ENCODE measurements around the gene FADS1.

The FADS1 gene

DNA sequence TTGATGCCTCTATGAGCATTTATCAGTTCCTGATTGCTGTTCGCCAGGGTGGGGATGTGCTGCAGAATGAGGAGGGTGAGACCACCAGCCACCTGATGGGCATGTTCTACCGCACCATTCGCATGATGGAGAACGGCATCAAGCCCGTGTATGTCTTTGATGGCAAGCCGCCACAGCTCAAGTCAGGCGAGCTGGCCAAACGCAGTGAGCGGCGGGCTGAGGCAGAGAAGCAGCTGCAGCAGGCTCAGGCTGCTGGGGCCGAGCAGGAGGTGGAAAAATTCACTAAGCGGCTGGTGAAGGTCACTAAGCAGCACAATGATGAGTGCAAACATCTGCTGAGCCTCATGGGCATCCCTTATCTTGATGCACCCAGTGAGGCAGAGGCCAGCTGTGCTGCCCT lies 21.3 kb downstream of the FADS1 start:
- DNase-seq (ENCODE audit: low spot score), result no peak

DNA sequence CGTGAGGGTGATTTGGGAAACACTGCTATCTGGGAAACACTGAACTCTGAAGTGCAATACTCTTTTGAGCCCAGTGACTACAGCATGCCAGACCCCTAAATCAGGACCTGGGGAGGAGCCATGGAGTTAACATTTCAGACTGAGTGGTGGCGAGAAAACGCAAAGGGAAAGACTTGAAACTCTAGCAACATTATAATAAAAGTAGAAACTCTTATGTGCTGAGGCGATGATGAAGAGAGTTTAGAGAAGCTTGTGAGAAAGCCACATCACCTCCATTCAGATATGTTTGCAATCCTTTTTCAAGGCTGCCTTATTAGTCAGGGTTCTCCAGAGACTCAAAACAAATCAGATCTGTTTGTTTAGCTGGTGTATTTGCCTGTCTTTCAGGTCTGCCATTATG lies 22.2 kb downstream of the FADS1 start:
- DNase-seq (ENCODE audit: low spot score), result no peak

GRCh38 chr11:61793829-61794204 lies 23.0 kb downstream of the FADS1 start:
- no peak for DNase-seq (ENCODE audit: low spot score)

- DNase-seq (ENCODE audit: low spot score), result no peak
These were observed 23.5 kb downstream of the FADS1 start for GRCh38 chr11:61793083-61793828.

DNA sequence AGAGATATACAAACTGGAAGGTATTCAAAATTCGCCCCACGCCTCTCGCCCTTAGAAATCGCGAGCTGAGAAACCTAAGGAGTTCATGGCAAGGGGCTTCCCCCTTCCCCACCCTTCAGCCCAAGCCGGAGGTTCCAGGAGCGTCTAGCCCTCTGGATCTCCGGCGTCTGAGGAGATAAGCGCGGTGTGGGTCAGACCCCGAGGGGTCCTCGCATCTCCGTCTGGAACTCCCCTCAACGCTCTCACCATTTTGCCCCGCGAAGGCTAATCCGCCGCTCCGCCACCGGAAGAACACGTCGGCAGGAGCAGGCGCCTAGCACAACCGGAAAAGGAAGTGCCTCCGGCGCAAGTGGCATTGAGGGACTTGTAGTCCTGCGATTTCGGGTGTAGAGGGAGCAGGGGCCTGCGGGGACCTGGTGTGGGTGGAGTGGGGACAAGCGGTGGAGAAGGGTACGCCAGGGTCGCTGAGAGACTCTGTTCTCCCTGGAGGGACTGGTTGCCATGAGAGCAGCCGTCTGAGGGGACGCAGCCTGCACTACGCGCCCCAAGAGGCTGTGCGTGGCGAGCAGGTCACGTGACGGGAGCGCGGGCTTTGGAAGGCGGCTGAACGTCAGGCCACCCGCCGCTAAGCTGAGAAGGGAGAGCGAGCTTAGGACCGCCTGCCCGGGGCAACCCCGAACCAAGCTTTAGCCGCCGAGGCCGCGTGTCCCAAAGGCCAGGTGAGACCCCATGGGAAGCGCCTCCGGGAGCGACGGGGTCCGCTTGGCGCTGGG lies 24.3 kb downstream of the FADS1 start, which contains the start of the genes FEN1 and TMEM258:
FEN1 (plus strand) TSS at position 602 of the 773 bp plus-strand sequence. CDS start 2,451 bp downstream, outside the sequence.
TMEM258 (minus strand) TSS at position 290 of the 773 bp plus-strand sequence; CDS start at position 249, 41 bp downstream.
- peak; percentile 94 for DNase-seq (ENCODE audit: low spot score)

DNA sequence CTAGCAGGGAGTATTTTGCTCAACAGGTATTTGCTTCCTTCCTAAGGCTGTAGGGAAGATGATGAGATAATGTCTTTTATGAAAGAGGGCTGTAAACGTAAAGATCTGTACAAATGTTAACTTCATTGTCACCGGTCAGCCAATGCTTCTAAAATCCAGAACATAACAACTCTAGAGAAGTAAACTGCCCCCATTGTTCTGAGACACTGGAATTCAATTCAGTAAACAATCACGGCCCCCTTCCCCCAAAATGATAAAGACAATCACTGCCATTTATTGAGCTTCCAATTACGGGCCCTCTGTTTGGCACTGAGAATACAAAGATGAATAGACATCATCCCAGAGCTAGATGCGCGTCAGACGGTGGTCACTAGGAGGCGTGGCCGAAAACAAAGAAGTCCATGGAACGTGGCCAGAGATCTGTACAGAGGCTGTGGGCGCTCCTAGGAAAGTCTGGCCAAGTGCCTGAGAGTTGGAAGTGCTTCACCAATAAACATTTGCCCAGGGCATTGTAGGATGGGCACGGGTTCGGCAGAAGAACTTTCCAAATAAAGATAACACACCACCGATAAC lies 25.0 kb downstream of the FADS1 start:
- peak; percentile 97 for DNase-seq (ENCODE audit: low spot score)

GRCh38 chr11:61787928-61788491 lies 28.8 kb downstream of the FADS1 start:
- DNase-seq (ENCODE audit: low spot score), result peak; percentile 79

GRCh38 chr11:61785837-61786402 lies 30.9 kb downstream of the FADS1 start:
- DNase-seq (ENCODE audit: low spot score), result no peak

DNA sequence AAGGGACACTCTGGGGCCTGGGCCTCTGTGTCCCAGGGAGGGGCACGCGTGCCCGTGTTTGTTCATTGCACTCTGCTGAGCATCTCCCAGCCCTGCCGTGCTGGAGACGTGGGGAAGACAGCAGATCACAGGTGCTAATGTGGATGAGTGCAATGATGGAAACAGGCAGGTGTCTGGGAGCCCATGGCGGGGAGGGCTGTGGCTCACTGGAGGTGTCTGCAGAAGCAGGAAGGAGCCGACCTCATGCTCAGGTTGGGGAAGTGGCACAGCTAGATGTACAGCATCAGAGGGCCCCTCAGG lies 32.3 kb downstream of the FADS1 start:
- DNase-seq (ENCODE audit: low spot score), result no peak

GRCh38 chr11:61783717-61784505 lies 32.9 kb downstream of the FADS1 start:
- DNase-seq (ENCODE audit: low spot score), result no peak

DNA sequence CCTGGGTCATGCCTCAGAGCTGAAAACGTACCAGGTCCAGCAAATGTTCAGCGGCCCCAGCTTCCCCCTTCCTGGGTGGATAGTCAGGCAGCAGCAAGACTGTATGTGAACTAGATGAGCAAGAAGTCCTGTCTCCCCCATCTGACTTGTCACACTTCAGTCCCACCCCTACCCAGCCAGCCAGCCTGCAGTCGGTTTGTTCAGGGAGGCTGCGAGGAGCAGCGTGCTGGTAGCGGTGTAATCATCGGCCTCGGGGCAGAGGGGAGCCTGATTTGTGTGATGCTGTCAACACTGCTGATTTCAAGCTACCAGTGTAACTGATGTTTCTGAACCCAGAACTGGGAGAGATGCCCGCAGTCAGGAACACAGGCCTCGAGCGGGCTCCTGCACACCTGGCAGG lies 34.0 kb downstream of the FADS1 start:
- no peak for DNase-seq (ENCODE audit: low spot score)

GRCh38 chr11:61782299-61782698 lies 34.5 kb downstream of the FADS1 start:
- DNase-seq (ENCODE audit: low spot score), result no peak

- DNase-seq (ENCODE audit: low spot score), result no peak
These were observed 35.2 kb downstream of the FADS1 start for GRCh38 chr11:61781585-61781984.

DNA sequence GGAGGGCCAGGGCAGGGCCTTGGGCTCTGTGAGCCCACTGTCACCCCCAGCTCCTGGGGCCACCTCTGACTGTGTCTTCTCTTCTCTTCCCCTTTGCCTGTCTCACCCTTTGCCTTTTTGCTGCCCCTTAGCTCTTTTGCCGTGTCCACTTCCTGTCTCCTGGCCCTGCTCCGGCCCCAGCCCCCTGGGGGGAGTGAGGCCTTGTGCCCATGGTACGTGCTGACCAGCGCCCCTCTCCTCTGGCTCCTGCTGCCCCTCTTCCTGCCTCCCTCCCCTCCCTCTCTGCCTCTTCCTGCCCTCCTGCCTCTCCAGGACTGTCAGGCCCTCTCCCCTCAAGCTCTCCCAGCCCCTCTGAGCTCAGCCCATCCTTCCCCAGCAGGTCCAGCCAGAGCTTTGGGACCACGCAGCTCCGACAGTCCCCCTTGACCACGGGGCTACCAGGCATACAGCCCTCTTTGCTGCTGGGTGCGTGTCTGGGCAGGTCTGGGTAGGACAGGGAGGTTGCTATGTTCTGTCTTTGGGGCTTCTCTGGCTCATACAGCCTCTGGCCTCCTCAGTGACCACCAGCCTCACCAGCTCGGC lies 36.1 kb downstream of the FADS1 start:
- DNase-seq (ENCODE audit: low spot score), result no peak

DNA sequence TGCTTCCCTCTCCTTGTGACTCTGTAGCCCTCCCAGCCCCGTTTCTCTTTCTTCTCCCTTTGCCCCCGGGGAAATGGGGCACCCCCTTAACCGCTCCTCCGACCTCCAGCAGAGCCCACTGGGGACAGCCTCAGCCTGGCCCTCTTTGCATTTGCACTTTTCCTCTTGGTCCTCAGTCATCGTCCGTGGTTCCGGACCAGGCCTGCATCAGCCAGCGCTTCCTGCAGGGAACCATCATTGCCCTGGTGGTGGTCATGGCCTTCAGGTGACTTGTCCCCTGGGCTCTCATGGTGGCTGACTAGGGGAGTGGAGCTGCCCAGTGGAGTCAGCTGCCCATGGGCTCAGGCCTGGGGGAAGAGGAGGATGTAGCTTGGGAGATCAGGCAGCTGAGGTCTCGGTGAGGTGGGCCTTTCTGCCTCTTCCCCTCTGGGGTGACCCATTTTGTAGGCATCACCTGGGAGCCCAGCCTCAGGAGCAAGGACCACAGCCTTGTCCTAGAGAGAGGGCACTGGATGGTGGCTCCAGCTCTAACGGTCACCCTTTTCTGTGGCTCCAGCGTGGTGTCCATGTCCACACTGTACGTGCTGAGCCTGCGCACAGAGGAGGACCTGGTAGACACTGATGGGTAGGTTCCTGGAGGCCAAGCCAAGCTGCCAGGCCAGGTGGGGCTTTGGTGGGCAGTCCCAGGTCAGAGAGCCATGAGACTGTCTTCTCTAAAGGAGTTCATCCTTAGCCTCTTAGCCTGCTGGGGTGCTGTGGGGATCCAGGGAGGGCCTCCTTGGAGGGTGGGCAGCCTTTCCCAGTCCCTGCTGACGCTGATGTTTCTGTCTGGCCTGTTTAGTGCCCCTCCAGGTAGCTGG lies 36.9 kb downstream of the FADS1 start:
- DNase-seq (ENCODE audit: low spot score), result no peak

DNA sequence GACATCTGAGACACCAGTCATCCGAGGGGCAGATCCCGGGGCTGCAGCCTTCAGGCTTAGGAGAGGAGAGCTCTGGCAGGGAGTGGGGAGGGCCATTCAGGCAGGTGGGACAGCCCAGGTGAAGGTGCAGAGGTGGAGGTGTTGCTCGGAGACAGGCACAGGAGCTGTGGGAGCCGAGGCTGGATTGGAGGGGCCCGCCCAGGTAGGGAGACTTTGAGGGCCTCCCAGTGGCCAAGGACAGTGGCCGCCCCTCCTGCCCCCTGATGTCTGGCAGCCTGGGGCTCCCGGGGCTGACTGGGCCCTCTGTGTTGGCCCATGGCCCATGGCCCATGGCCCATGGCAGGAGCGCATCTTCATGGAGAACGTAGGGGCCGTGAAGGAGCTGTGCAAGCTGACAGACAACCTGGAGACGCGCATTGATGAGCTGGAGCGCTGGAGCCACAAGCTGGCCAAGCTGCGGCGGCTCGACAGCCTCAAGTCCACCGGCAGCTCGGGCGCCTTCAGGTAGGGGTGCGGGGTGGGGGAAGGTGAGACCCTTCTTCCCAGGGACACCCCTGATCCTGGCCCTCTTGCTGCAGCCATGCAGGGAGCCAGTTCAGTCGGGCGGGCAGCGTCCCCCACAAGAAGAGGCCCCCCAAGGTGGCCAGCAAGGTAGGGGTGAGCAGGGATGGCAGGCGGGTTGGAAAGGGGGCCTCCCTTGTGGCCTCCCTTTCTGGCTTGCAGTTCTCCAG lies 37.7 kb downstream of the FADS1 start:
- no peak for DNase-seq (ENCODE audit: low spot score)

GRCh38 chr11:61778357-61778886 lies 38.4 kb downstream of the FADS1 start:
- no peak for DNase-seq (ENCODE audit: low spot score)

- no peak for DNase-seq (ENCODE audit: low spot score)
These were observed 39.3 kb downstream of the FADS1 start for GRCh38 chr11:61777234-61778090.
